Sigmoid colon (tissue), 7 donors: ENCODE data around the gene PLP2. TPM values are rescaled to one million over a fixed set of nuclear protein-coding genes. Genes with fewer than 3 reads are reported as not detected.

Source experiments
- DNase-seq: peaks from one replicate; pipeline ENCODE4 v3.0.0-alpha.2; 2019
- H3K27ac ChIP-seq, 4 donors: fragments of 200-600 bp; sonication (generic); one replicate each; pipeline ENCODE4 v1.5.1; 2016 to 2019; ENCODE audit warnings: mild to moderate bottlenecking in 1 of 4
- H3K27me3 ChIP-seq, 3 donors: fragments of 200-600 bp; sonication (generic); one replicate each; pipeline ENCODE4 v1.5.1; 2019; ENCODE audit warnings: mild to moderate bottlenecking in 1 of 3
- H3K36me3 ChIP-seq, 4 donors: fragments of 200-600 bp; sonication (generic); one replicate each; pipeline ENCODE4 v1.5.1; 2016 to 2019
- H3K4me1 ChIP-seq, 4 donors: fragments of 200-600 bp; sonication (generic); one replicate each; pipeline ENCODE4 v1.5.1; 2017 to 2019
- H3K4me3 ChIP-seq, 4 donors: fragments of 200-600 bp; sonication (generic); one replicate each; pipeline ENCODE4 v1.5.1; 2017 to 2019; ENCODE audit warnings: mild to moderate bottlenecking in 2 of 4, moderate library complexity in 1 of 4
- H3K9me3 ChIP-seq, 4 donors: fragments of 200-600 bp in 3 of 4; sonication (generic) in 3 of 4; one replicate each; pipeline versions ENCODE4 v1.5.1 to v1.6.1; 2013 to 2019
- EP300 ChIP-seq, 4 donors: sonication (generic); formaldehyde crosslinking; IDR thresholded peaks; one replicate each; pipeline ENCODE4 v1.6.1; 2017; ENCODE audit warnings: antibody characterized with exemption in 4 of 4
- POLR2A ChIP-seq, 2 donors: fragments of 450-650 bp; IDR thresholded peaks; one replicate each; pipeline ENCODE4 v1.6.1; 2016; ENCODE audit warnings: antibody characterized with exemption in 2 of 2, mild to moderate bottlenecking in 2 of 2, moderate library complexity in 2 of 2
- POLR2AphosphoS5 ChIP-seq, 4 donors: sonication (generic); formaldehyde crosslinking; IDR thresholded peaks; one replicate each; pipeline ENCODE4 v1.6.1; 2017; ENCODE audit warnings: antibody characterized with exemption in 4 of 4
- WGBS, 2 donors: extraction: QIAGEN DNeasy Blood & Tissue Kit; methylation state at CpG; one replicate each; pipeline ENCODE4 v1.1.7; 2013; 5-methylcytosine and 5-hydroxymethylcytosine counted together
- intact Hi-C: fragments of 100-400 bp; cut with DNase I; formaldehyde crosslinking; loops from one replicate; pipeline ENCODE4 v1.15.1; 2023
- polyA plus RNA-seq, 3 donors: library from polyadenylated mRNA; stranded (reverse); fragments of 200-250 nt; gene quantifications; one replicate each; pipeline ENCODE4 v1.2.3, GENCODE V29; 2013
- total RNA-seq, 4 donors: library from RNA; depleted of rRNA; stranded (reverse); fragments of >200 nt; gene quantifications; one replicate each; pipeline ENCODE4 v1.1.0, GENCODE V29; 2016
- TF ChIP-seq, protein P1 (sequence below), 4 experiments: fragments of 450-650 bp in 3 of 4; fragments of 200-600 bp in 1 of 4; IDR thresholded peaks; one replicate each; pipeline ENCODE4 v1.5.1; 2016 to 2019; ENCODE audit warnings: antibody characterized with exemption in 4 of 4, mild to moderate bottlenecking in 3 of 4, moderate library complexity in 2 of 4
- donor health status: healthy with polysubstance abuse.
- donor health status: Bipolar disorder and iron deficiency.
- donor health status: healthy.

PLP2 gene
- total and polyA plus RNA-seq, 7 donors, result 39.0 to 185 (median 61.7) TPM

DNA sequence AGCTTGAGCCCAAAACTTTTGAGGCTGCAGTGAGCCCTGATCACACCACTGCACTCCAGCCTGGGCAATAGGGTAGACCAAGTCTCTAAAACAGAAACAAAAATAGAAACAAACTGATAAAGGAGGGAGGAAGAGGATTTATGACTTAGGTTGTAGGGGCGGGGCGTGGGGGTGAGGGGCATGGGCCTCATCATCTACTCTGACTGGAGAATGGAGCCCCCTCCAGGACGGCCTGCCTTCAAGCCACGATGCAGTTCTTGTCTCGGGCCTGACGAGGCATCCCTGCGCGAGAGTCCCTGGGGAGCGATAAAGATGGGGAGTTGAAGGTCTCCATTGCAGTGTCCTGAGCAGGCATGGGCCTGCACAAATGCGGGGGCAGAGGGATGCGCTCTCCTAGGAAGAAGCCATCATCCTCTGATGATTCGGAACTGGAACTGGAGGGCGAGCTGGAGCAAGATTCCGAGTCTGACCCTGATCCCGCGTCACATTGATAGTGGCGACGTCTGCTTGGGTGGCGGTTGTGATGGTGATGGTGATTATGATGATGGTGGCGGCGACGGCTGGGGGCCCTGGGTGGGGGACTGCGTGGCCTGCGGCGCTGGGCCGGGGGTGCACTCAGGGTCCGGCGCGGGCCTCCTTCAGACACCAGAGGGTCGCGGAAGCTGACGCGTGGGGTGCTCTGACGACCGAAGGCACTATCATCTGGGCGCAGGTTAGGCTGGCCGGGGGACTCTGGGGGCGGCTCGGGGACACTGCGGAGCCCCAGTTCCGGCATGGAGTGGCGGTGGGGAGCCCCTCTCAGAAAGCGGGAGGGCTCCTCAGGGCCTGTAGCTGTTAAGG, 4.0 kb downstream of the PLP2 start:
- Histone ChIP-seq H3K4me1 (peaks cover 0 to 27% (median 5%) of the 10 kb centered on the region in 4 donors), H3K36me3 (peaks cover 0 to 20% (median 5%) of the 10 kb centered on the region in 4 donors), H3K27me3 (no peaks in the 10 kb centered on the region), H3K27ac (peak overlapping the region in 2 of 4 donors; percentile 54 to 61), H3K9me3 (no peaks in the 10 kb centered on the region), H3K4me3 (no peak overlapping the region)
- TF ChIP-seq EP300 (IDR thresholded peaks at IDR 0.05) (no peak), POLR2A (IDR thresholded peaks at IDR 0.05) (no peak), POLR2AphosphoS5 (IDR thresholded peaks at IDR 0.05) (no peak)
- TF ChIP-seq, protein P1, sequence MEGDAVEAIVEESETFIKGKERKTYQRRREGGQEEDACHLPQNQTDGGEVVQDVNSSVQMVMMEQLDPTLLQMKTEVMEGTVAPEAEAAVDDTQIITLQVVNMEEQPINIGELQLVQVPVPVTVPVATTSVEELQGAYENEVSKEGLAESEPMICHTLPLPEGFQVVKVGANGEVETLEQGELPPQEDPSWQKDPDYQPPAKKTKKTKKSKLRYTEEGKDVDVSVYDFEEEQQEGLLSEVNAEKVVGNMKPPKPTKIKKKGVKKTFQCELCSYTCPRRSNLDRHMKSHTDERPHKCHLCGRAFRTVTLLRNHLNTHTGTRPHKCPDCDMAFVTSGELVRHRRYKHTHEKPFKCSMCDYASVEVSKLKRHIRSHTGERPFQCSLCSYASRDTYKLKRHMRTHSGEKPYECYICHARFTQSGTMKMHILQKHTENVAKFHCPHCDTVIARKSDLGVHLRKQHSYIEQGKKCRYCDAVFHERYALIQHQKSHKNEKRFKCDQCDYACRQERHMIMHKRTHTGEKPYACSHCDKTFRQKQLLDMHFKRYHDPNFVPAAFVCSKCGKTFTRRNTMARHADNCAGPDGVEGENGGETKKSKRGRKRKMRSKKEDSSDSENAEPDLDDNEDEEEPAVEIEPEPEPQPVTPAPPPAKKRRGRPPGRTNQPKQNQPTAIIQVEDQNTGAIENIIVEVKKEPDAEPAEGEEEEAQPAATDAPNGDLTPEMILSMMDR (IDR thresholded peaks at IDR 0.05), result no peak
- WGBS, 2 donors, result 94% methylated on average over 43 of the region's 43 CpGs
- intact Hi-C loops, result no loop called here
- no peak for DNase-seq

DNA sequence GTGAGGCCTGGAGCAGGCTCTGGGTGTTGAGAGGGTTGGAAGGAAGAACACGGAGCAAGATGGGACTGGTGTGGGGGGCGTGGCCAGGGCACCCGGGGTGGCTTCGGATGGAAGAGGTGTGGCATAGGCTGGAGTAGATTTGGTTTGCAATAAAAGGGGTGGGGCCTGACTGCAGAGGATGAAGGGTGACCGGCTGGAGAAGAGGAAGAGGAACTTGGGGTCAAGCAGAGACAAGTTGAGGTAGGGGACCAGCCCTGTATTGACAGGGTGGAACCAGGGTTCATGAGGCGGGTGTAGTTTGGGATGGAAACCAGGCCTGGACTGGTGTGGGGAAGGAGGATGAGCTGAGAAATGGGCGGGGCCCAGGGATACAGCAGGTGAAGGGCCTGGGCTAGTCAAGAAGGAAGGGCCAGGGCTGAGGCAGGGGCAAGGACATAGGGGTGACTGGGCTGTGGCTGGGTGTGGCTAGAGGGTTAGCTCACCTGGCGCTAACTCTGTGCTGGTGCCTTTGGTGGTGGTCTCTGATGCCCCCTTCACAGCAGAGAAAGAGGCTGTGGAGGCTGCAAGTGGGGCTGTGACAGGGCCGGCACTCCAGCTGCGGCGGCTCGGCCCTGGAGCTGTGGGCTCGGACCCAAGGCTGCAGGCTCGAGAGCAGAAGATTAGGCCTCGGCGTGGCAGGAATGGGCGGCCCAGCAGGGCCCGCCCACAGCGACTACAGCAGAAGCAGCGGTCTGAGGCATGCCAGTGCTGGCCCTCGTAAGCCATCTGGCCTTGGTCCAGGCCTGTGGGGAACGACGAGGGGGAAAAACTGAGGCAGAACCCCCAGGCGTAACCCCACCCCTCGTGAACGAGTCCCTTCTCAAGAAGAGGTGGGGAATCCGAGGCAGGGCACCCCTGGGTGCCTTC, 5.0 kb downstream of the PLP2 start:
- TF ChIP-seq POLR2A (IDR thresholded peaks at IDR 0.05), result no peak
- TF ChIP-seq EP300 (IDR thresholded peaks at IDR 0.05), result no peak
- TF ChIP-seq POLR2AphosphoS5 (IDR thresholded peaks at IDR 0.05), result no peak
- TF ChIP-seq, protein P1 (IDR thresholded peaks at IDR 0.05), result no peak
- DNase-seq, result peak; percentile 67
- peak overlapping the region; percentile 46 to 68 (median 58) for H3K27ac ChIP-seq
- H3K27me3 ChIP-seq, result no peaks in the 10 kb centered on the region
- H3K4me1 ChIP-seq, result peaks cover 0 to 20% (median 5%) of the 10 kb centered on the region in 4 donors
- peaks cover 0 to 21% (median 5%) of the 10 kb centered on the region in 4 donors for H3K36me3 ChIP-seq
- H3K9me3 ChIP-seq, result no peaks in the 10 kb centered on the region
- H3K4me3 ChIP-seq, result no peak overlapping the region
- intact Hi-C loops, result no loop called here
- WGBS, 2 donors, result 28 to 71% methylated on average over 27 of the region's 27 CpGs

DNA sequence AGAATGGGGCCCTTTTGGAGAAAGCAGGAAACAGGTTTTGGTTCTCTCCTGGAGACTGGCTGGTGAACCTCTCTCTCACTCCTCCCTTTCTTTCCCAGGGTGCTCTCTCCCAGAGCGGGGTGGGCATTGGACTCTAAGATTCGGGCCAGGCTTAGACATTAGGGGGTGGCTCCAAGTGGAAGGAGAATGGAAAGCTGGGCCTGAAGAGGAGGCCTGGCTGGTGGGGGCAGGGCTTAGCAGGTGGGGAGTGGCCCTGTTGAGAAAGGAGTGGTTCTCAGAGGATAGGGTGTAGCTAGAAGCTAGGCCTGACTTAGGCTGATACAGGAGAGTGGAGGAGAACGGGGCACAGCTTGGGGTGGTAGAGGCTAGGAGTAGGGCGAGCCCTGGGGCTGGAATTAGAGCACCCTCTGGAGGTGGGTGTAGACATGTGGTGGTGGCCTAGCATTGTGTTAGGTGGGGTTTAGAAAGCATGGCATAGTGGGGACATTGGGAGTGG, 5.7 kb downstream of the PLP2 start:
- Histone ChIP-seq H3K4me3 (no peak overlapping the region), H3K4me1 (peaks cover 0 to 20% (median 5%) of the 10 kb centered on the region in 4 donors), H3K27ac (peak overlapping the region; percentile 46 to 68 (median 58)), H3K9me3 (no peaks in the 10 kb centered on the region), H3K36me3 (peaks cover 0 to 21% (median 5%) of the 10 kb centered on the region in 4 donors), H3K27me3 (no peaks in the 10 kb centered on the region)
- TF ChIP-seq EP300 (IDR thresholded peaks at IDR 0.05), result no peak
- TF ChIP-seq POLR2AphosphoS5 (IDR thresholded peaks at IDR 0.05), result no peak
- TF ChIP-seq POLR2A (IDR thresholded peaks at IDR 0.05), result no peak
- 32 to 80% methylated on average over 4 of the region's 4 CpGs for WGBS, 2 donors
- peak; percentile 63 for DNase-seq
- intact Hi-C loops, result no loop called here

DNA sequence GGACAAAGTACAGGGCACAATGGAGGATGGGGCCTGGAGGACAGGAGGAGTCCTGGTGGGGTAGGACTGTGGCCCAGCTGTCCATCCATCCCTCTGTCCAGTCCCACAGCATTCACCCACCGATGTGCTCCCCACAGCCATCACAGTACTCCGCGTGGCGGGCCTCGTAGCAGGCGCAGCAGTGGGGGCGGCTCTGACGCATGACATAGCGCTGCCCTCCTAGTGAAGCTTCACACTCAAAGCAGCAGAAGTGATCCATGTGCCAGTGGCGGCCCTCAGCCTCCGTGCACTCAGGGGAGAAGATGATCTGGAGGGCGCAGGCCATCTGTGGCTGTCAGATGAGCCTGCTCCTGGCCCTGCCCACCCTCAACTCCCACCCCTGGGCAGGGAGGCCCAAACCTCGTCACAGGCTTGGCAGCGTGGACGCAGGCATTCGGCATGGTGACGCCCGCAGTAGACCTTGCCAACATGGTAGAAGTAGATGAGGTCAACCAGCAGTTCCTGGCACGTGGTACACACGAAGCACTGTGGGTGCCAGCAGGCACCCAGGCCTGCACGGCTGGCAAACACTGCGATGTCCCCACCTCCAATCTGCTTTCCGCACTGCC, 6.3 kb downstream of the PLP2 start:
- Histone ChIP-seq H3K27ac (peak overlapping the region in 2 of 4 donors; percentile 54 to 61), H3K9me3 (no peaks in the 10 kb centered on the region), H3K4me1 (peaks cover 0 to 17% (median 5%) of the 10 kb centered on the region in 4 donors), H3K36me3 (peaks cover 0 to 22% (median 5%) of the 10 kb centered on the region in 4 donors), H3K4me3 (no peak overlapping the region), H3K27me3 (no peaks in the 10 kb centered on the region)
- TF ChIP-seq POLR2AphosphoS5 (IDR thresholded peaks at IDR 0.05), result no peak
- no peak for TF ChIP-seq POLR2A (IDR thresholded peaks at IDR 0.05)
- TF ChIP-seq EP300 (IDR thresholded peaks at IDR 0.05), result no peak
- TF ChIP-seq, protein P1 (IDR thresholded peaks at IDR 0.05), result no peak
- intact Hi-C loops, result no loop called here
- DNase-seq, result peak; percentile 66
- 95% methylated on average over 23 of the region's 23 CpGs for WGBS, 2 donors
